ENCODE measurements around the gene NRROS.

The NRROS gene

DNA sequence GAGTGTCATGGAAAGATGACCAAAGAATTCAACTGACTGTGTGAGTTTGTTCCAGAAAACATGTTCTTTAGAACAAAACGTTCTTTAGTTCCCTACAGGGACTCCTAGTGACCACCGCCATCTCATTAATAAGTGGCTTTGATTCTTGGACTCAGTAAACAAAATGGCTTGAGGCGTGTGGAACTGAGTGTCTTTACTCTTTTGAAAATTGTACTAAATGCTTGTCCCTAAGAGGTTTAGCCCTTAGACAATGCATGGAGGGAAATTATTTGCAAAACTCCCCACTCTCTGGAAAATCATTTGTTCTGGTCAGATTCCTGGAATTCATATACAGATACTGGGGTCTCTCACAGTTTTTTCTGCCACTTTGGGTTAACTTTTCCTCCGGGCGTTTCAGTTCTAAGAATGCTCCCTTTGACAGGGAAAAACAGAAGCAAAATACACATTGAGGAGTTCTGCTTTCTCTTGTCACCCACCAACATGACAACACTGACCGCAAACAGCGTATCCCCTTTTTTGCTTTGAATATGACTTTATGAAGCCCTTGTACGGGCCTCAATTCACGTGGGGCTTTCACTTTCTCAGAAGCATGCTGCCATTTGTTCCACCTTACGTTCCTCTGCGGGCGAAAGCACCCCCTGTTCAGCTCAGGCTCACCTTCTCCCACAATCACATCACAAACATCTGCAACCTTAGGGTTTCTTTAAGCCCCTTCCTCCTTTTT lies 15.3 kb upstream of the NRROS start:
- Histone ChIP-seq H3K27me3 (ENCODE audit: insufficient read depth, poor library complexity, severe bottlenecking) (no peaks in the 10 kb centered on the region), H3K36me3 (ENCODE audit: low read depth) (no peaks in the 10 kb centered on the region), H3K4me1 (ENCODE audit: insufficient read depth, poor library complexity, severe bottlenecking) (no peaks in the 10 kb centered on the region), H3K9me3 (ENCODE audit: severe bottlenecking) (no peaks in the 10 kb centered on the region), H3K4me3 (ENCODE audit: severe bottlenecking) (no peak overlapping the region), H3K27ac (ENCODE audit: poor library complexity, severe bottlenecking) (no peak overlapping the region)
- DNase-seq (ENCODE audit: low spot score): no peak
- no peak for ATAC-seq (ENCODE audit: low read depth)
- TF ChIP-seq, protein P1, sequence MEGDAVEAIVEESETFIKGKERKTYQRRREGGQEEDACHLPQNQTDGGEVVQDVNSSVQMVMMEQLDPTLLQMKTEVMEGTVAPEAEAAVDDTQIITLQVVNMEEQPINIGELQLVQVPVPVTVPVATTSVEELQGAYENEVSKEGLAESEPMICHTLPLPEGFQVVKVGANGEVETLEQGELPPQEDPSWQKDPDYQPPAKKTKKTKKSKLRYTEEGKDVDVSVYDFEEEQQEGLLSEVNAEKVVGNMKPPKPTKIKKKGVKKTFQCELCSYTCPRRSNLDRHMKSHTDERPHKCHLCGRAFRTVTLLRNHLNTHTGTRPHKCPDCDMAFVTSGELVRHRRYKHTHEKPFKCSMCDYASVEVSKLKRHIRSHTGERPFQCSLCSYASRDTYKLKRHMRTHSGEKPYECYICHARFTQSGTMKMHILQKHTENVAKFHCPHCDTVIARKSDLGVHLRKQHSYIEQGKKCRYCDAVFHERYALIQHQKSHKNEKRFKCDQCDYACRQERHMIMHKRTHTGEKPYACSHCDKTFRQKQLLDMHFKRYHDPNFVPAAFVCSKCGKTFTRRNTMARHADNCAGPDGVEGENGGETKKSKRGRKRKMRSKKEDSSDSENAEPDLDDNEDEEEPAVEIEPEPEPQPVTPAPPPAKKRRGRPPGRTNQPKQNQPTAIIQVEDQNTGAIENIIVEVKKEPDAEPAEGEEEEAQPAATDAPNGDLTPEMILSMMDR (IDR thresholded peaks at IDR 0.05; ENCODE audit: poor library complexity, severe bottlenecking): no peak

DNA sequence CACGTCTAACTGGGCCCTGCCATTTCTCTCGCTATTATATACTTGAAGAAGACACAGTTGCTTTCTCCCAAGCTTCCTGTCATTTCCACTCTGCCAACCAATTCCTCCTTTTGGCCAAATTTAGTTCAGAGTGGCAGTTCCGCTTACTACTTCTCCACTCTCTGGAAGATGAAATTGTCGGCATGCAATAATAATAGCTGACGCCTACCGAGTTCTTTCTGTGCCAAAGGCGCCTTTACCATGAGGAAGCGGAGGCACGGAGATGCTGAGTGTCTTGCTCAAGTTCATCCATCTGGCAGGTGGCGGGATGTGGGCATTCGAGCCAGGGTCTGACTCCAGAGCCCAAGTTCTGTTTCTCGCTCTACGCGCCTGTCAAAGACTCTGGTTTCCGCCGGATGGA lies 14.6 kb upstream of the NRROS start:
- DNase-seq (ENCODE audit: low spot score) (no peak), ATAC-seq (ENCODE audit: low read depth) (no peak)
- H3K36me3 ChIP-seq (ENCODE audit: low read depth): no peaks in the 10 kb centered on the region
- no peaks in the 10 kb centered on the region for H3K4me1 ChIP-seq (ENCODE audit: insufficient read depth, poor library complexity, severe bottlenecking)
- H3K27ac ChIP-seq (ENCODE audit: poor library complexity, severe bottlenecking): no peak overlapping the region
- TF ChIP-seq, protein P1 (IDR thresholded peaks at IDR 0.05; ENCODE audit: poor library complexity, severe bottlenecking): no peak
- H3K27me3 ChIP-seq (ENCODE audit: insufficient read depth, poor library complexity, severe bottlenecking): no peaks in the 10 kb centered on the region
- H3K4me3 ChIP-seq (ENCODE audit: severe bottlenecking): no peak overlapping the region
- H3K9me3 ChIP-seq (ENCODE audit: severe bottlenecking): no peaks in the 10 kb centered on the region

DNA sequence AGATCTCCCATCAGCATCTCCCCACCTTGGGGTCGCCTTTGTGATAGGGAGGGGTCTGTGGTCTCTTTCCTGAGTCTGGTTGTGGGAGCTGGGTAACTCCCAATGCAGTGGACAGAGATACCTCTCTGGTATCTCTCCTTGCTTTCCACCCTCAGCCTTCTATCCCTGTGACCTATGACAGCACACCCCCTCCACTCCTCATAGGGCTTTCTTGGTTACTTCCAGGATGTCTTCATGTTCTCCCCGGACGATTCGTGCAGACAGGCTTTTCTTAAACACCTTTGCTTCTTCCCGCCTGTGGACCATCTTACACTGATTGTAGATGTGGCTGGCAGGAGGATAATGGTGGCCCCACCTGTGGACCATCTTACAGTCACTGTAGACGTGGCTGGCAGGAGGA lies 14.2 kb upstream of the NRROS start:
- Histone ChIP-seq H3K9me3 (ENCODE audit: severe bottlenecking) (no peaks in the 10 kb centered on the region), H3K36me3 (ENCODE audit: low read depth) (no peaks in the 10 kb centered on the region), H3K4me3 (ENCODE audit: severe bottlenecking) (no peak overlapping the region), H3K27me3 (ENCODE audit: insufficient read depth, poor library complexity, severe bottlenecking) (no peaks in the 10 kb centered on the region), H3K4me1 (ENCODE audit: insufficient read depth, poor library complexity, severe bottlenecking) (no peaks in the 10 kb centered on the region), H3K27ac (ENCODE audit: poor library complexity, severe bottlenecking) (no peak overlapping the region)
- TF ChIP-seq, protein P1 (IDR thresholded peaks at IDR 0.05; ENCODE audit: poor library complexity, severe bottlenecking): no peak
- no peak for DNase-seq (ENCODE audit: low spot score)
- no peak for ATAC-seq (ENCODE audit: low read depth)

DNA sequence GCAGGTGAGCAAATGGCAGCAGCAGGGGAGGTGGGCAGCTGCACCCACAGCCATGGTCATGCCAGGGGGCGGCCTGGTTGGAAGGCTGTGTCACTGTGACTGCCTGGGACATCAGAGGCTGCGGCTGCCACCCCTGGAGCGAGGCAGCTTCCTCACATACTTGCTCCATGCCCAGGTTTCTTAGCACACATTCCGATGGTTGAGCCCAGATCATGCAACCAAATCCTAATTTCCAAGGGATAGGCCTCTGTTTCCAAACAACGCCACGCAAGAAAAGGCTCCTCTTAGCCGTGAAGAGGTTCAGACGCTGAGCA lies 11.6 kb upstream of the NRROS start:
- H3K27ac ChIP-seq (ENCODE audit: poor library complexity, severe bottlenecking): no peak overlapping the region

DNA sequence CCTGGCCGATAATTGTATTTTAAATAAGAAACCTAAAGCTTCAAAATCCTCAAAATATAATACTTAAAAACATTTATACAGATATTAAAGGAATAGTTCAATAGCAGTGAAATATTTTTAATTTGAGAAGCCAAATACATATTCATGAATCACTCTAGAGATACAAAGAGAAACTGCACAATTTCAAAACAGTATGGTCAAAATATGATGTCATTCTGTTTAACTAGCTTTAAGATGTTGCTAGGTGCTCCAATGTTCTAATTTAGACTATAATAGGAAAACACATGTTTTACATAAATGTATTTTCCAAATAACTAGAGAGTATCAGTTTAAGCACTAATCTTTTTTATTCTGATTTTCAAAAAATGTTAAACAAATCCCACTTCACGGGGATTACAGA lies 10.3 kb upstream of the NRROS start:
- Histone ChIP-seq H3K4me3 (ENCODE audit: severe bottlenecking) (no peak overlapping the region), H3K36me3 (ENCODE audit: low read depth) (no peaks in the 10 kb centered on the region), H3K27ac (ENCODE audit: poor library complexity, severe bottlenecking) (no peak overlapping the region), H3K9me3 (ENCODE audit: severe bottlenecking) (no peaks in the 10 kb centered on the region), H3K4me1 (ENCODE audit: insufficient read depth, poor library complexity, severe bottlenecking) (no peaks in the 10 kb centered on the region), H3K27me3 (ENCODE audit: insufficient read depth, poor library complexity, severe bottlenecking) (no peaks in the 10 kb centered on the region)
- no peak for DNase-seq (ENCODE audit: low spot score)
- TF ChIP-seq, protein P1 (IDR thresholded peaks at IDR 0.05; ENCODE audit: poor library complexity, severe bottlenecking): no peak
- no peak for ATAC-seq (ENCODE audit: low read depth)

More for the DNA sequence above, 11.6 kb upstream of the NRROS start:
- TF ChIP-seq, protein P1 (IDR thresholded peaks at IDR 0.05; ENCODE audit: poor library complexity, severe bottlenecking): no peak
- H3K27me3 ChIP-seq (ENCODE audit: insufficient read depth, poor library complexity, severe bottlenecking): no peaks in the 10 kb centered on the region
- ATAC-seq (ENCODE audit: low read depth) (no peak), DNase-seq (ENCODE audit: low spot score) (no peak)
- H3K36me3 ChIP-seq (ENCODE audit: low read depth): no peaks in the 10 kb centered on the region
- H3K4me3 ChIP-seq (ENCODE audit: severe bottlenecking): no peak overlapping the region
- H3K4me1 ChIP-seq (ENCODE audit: insufficient read depth, poor library complexity, severe bottlenecking): no peaks in the 10 kb centered on the region
- H3K9me3 ChIP-seq (ENCODE audit: severe bottlenecking): no peaks in the 10 kb centered on the region
